Endothelial cell (in vitro differentiated cells): Measurements from ENCODE around the gene WASHC4. TPM values are rescaled to one million over a fixed set of nuclear protein-coding genes. Genes with fewer than 3 reads are reported as not detected.

Source experiments
- DNase-seq: peaks from one replicate; pipeline ENCODE4 v3.0.0; 2021; ENCODE audit warnings: low spot score
- H3K27ac Mint-ChIP-seq: one replicate; pipeline ENCODE4 v1.8.0; 2021; ENCODE audit warnings: mixed read lengths, inconsistent platforms; ENCODE audit not compliant: unreplicated experiment
- H3K27me3 Mint-ChIP-seq: one replicate; pipeline ENCODE4 v1.8.0; 2021; ENCODE audit warnings: mild to moderate bottlenecking, moderate library complexity, mixed read lengths, inconsistent platforms; ENCODE audit not compliant: unreplicated experiment
- H3K36me3 Mint-ChIP-seq: one replicate; pipeline ENCODE4 v1.8.0; 2021; ENCODE audit warnings: mild to moderate bottlenecking, low read depth, mixed read lengths, inconsistent platforms; ENCODE audit not compliant: unreplicated experiment
- H3K4me1 Mint-ChIP-seq: one replicate; pipeline ENCODE4 v1.8.0; 2021; ENCODE audit warnings: mild to moderate bottlenecking, mixed read lengths, inconsistent platforms; ENCODE audit not compliant: unreplicated experiment
- H3K4me3 Mint-ChIP-seq: one replicate; pipeline ENCODE4 v1.8.0; 2021; ENCODE audit warnings: mild to moderate bottlenecking, mixed read lengths, inconsistent platforms; ENCODE audit not compliant: unreplicated experiment
- H3K9me3 Mint-ChIP-seq: one replicate; pipeline ENCODE4 v1.8.0; 2021; ENCODE audit warnings: mixed read lengths, inconsistent platforms; ENCODE audit not compliant: unreplicated experiment
- CTCF ChIP-seq: fragments of 200-600 bp; sonication (generic); IDR thresholded peaks from one replicate; pipeline ENCODE4 v1.5.0; 2021; ENCODE audit warnings: antibody characterized with exemption; ENCODE audit not compliant: unreplicated experiment
- total RNA-seq: library from RNA; stranded (reverse); fragmentation: NEBNext Ultra II Directional; extraction: Animal tissue kit (Norgen Biotek cat#: 25700); gene quantifications from one replicate; pipeline ENCODE4 v1.2.1, GENCODE V29; 2021; ENCODE audit not compliant: unreplicated experiment

The WASHC4 gene
- total RNA-seq, 1 donor from 2014 or later = 90.8 TPM

- Mint-ChIP-seq H3K36me3 (peaks cover 28% of the 10 kb centered on the region), H3K4me3 (no peak overlapping the region), H3K27ac (peak overlapping the region; percentile 38), H3K9me3 (no peaks in the 10 kb centered on the region), H3K27me3 (no peaks in the 10 kb centered on the region), H3K4me1 (no peaks in the 10 kb centered on the region)
- no peak for DNase-seq
- TF ChIP-seq CTCF = no peak
These were observed 51.3 kb downstream of the WASHC4 start for GRCh38 chr12:105158876-105159275.

GRCh38 chr12:105162174-105162573 is 54.6 kb downstream of the WASHC4 start:
- Mint-ChIP-seq H3K4me3 (no peak overlapping the region), H3K9me3 (no peaks in the 10 kb centered on the region), H3K4me1 (no peaks in the 10 kb centered on the region), H3K27ac (no peak overlapping the region), H3K27me3 (no peaks in the 10 kb centered on the region), H3K36me3 (peaks cover 19% of the 10 kb centered on the region)
- DNase-seq = no peak
- no peak for TF ChIP-seq CTCF

- H3K4me3 Mint-ChIP-seq = no peak overlapping the region
- H3K36me3 Mint-ChIP-seq = peaks cover 18% of the 10 kb centered on the region
- DNase-seq = no peak
- H3K27ac Mint-ChIP-seq = no peak overlapping the region
- H3K27me3 Mint-ChIP-seq = no peaks in the 10 kb centered on the region
- no peaks in the 10 kb centered on the region for H3K4me1 Mint-ChIP-seq
- H3K9me3 Mint-ChIP-seq = no peaks in the 10 kb centered on the region
- TF ChIP-seq CTCF = no peak
These were observed 56.5 kb downstream of the WASHC4 start for GRCh38 chr12:105164068-105164467.

- H3K27ac Mint-ChIP-seq = no peak overlapping the region
- DNase-seq = no peak
- H3K27me3 Mint-ChIP-seq = no peaks in the 10 kb centered on the region
- TF ChIP-seq CTCF = no peak
- H3K4me1 Mint-ChIP-seq = no peaks in the 10 kb centered on the region
- peaks cover 13% of the 10 kb centered on the region for H3K36me3 Mint-ChIP-seq
- H3K9me3 Mint-ChIP-seq = no peaks in the 10 kb centered on the region
- no peak overlapping the region for H3K4me3 Mint-ChIP-seq
These were observed 59.2 kb downstream of the WASHC4 start for GRCh38 chr12:105166736-105167135.

GRCh38 chr12:105167346-105167745 is 59.8 kb downstream of the WASHC4 start:
- Mint-ChIP-seq H3K4me1 (no peaks in the 10 kb centered on the region), H3K27me3 (no peaks in the 10 kb centered on the region), H3K9me3 (no peaks in the 10 kb centered on the region), H3K36me3 (peaks cover 13% of the 10 kb centered on the region), H3K4me3 (no peak overlapping the region), H3K27ac (no peak overlapping the region)
- DNase-seq = no peak
- no peak for TF ChIP-seq CTCF
